Esophagus muscularis mucosa (tissue), 4 donors: ENCODE results near the gene LENG8. TPM values are rescaled to one million over a fixed set of nuclear protein-coding genes. Genes with fewer than 3 reads are reported as not detected.

Experiments
- DNase-seq: peaks from one replicate; pipeline ENCODE4 v3.0.0-alpha.2; 2017; ENCODE audit errors: extremely low spot score
- H3K27ac ChIP-seq, 4 donors: fragments of 200-600 bp; sonication (generic); replicated peaks in 1 of 4; 1 replicate in 3 of 4; 2 replicates in 1 of 4; pipeline ENCODE4 v1.5.1; 2016 to 2019; ENCODE audit warnings: mild to moderate bottlenecking in 1 of 4
- H3K27me3 ChIP-seq, 4 donors: fragments of 200-600 bp; sonication (generic); one replicate each; pipeline versions ENCODE4 v1.5.1 to v1.6.0; 2016 to 2019
- H3K36me3 ChIP-seq, 4 donors: fragments of 200-600 bp; sonication (generic); one replicate each; pipeline ENCODE4 v1.5.1; 2016 to 2019
- H3K4me1 ChIP-seq, 4 donors: fragments of 200-600 bp; sonication (generic); one replicate each; pipeline ENCODE4 v1.5.1; 2016 to 2019
- H3K4me3 ChIP-seq, 4 donors: fragments of 200-600 bp; sonication (generic); 1 replicate in 2 of 4; 2 replicates in 2 of 4; pipeline ENCODE4 v1.5.1; 2016 to 2019; ENCODE audit warnings: mild to moderate bottlenecking in 4 of 4, moderate library complexity in 1 of 4
- H3K9me3 ChIP-seq, 4 donors: fragments of 200-600 bp; sonication (generic); 1 replicate in 3 of 4; 2 replicates in 1 of 4; pipeline ENCODE4 v1.5.1; 2016 to 2019
- EP300 ChIP-seq: sonication (generic); formaldehyde crosslinking; IDR thresholded peaks from one replicate; pipeline ENCODE4 v1.6.1; 2017; ENCODE audit warnings: antibody characterized with exemption
- POLR2A ChIP-seq: fragments of 450-650 bp; IDR thresholded peaks from one replicate; pipeline ENCODE4 v1.6.1; 2017; ENCODE audit warnings: antibody characterized with exemption, moderate library complexity, mild to moderate bottlenecking, low read depth
- POLR2AphosphoS5 ChIP-seq, 2 donors: sonication (generic); formaldehyde crosslinking; IDR thresholded peaks; one replicate each; pipeline ENCODE4 v1.6.1; 2017; ENCODE audit warnings: antibody characterized with exemption in 2 of 2
- WGBS: methylation state at CpG from one replicate; pipeline ENCODE4 v1.1.5; 2018; 5-methylcytosine and 5-hydroxymethylcytosine counted together
- intact Hi-C: fragments of 100-400 bp; cut with DNase I; formaldehyde crosslinking; loops from one replicate; pipeline ENCODE4 v1.15.1; 2023
- total RNA-seq, 4 donors: library from RNA; depleted of rRNA; stranded (reverse); fragments of >200 nt; gene quantifications; one replicate each; pipeline versions ENCODE4 v1.1.0 to v1.2.1, GENCODE V29; 2016
- TF ChIP-seq, protein P1 (sequence below), 3 experiments: fragments of 200-600 bp in 2 of 3; fragments of 450-650 bp in 1 of 3; sonication (generic) in 2 of 3; IDR thresholded peaks; one replicate each; pipeline ENCODE4 v1.5.1; 2017 to 2019; ENCODE audit warnings: antibody characterized with exemption in 3 of 3, mild to moderate bottlenecking in 2 of 3, moderate library complexity in 1 of 3

The LENG8 gene
- total RNA-seq: 100 to 1,000 TPM in 1 of 4 donors, 10 to 100 TPM in 3; 42.9 to 115 (median 72.2) TPM

DNA sequence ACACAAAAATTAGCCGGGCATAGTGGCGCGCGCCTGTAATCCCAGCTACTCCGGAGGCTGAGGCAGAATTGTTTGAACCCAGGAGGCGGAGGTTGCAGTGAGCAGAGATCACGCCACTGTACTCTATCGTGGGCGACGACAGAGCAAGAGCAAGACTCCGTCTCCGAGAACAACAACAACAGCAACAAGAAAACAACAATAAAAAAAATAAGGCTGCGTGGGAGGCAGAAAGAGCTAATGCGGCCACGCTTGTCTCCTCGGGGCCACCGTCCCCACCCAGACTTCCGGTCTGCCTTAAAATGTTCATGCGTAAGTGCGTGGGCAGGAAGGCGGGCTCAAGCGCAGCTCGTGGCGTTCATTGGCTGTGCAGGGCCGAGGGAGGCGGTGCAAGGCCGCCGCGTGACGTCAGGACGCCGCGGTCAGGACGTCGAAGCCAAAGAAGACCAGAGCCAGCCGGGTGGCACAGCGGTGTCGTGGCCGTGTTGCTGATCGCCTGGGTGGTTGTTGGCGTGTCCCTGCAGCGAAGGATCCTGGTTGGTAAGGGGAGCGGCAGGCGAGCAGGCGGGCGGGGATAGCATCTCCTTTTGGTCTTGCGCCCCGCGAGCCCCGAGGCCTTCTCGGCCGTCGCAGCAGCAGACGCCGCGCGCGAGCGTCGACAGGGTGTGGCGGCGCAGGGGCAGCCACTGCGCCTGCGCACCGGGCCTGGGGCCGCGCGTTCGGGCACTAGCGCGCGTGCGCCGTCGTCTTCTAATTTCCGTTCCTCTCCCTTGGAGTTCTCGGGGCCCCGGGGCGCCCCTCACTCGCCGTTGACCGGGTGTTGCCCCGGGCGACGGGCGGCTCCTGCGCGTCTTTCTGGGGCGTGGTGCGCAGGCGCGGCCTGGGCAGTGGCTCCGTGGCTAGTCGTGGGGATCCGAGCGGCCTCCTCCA is at the start of gene LENG8:
Gene LENG8, plus strand, starts transcription at position 426 of the 927 bp plus-strand sequence. CDS start 2,146 bp downstream, outside the sequence.
- Histone ChIP-seq H3K27ac (peak within 1 kb of the TSS; percentile 93 to 99 (median 96)), H3K27me3 (no peaks in the 10 kb centered on the region), H3K36me3 (peaks cover 27 to 60% (median 49%) of the 10 kb centered on the region in 4 donors), H3K4me1 (peaks cover 36 to 70% (median 59%) of the 10 kb centered on the region in 4 donors), H3K9me3 (no peaks in the 10 kb centered on the region), H3K4me3 (peak within 1 kb of the TSS; percentile 84 to 96 (median 88))
- DNase-seq: peak; percentile 99
- intact Hi-C loops: no loop called here
- under 1% methylated on average over 36 of the region's 96 CpGs for WGBS
- no peak for TF ChIP-seq EP300
- peak; percentile 96 for TF ChIP-seq POLR2A
- peak; percentile 99 to 100 for TF ChIP-seq POLR2AphosphoS5 (IDR thresholded peaks at IDR 0.05)
- TF ChIP-seq, protein P1, sequence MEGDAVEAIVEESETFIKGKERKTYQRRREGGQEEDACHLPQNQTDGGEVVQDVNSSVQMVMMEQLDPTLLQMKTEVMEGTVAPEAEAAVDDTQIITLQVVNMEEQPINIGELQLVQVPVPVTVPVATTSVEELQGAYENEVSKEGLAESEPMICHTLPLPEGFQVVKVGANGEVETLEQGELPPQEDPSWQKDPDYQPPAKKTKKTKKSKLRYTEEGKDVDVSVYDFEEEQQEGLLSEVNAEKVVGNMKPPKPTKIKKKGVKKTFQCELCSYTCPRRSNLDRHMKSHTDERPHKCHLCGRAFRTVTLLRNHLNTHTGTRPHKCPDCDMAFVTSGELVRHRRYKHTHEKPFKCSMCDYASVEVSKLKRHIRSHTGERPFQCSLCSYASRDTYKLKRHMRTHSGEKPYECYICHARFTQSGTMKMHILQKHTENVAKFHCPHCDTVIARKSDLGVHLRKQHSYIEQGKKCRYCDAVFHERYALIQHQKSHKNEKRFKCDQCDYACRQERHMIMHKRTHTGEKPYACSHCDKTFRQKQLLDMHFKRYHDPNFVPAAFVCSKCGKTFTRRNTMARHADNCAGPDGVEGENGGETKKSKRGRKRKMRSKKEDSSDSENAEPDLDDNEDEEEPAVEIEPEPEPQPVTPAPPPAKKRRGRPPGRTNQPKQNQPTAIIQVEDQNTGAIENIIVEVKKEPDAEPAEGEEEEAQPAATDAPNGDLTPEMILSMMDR (IDR thresholded peaks at IDR 0.05): no peak

GRCh38 chr19:54400913-54401312 is 48.1 kb upstream of the LENG8 start:
- no peaks in the 10 kb centered on the region for H3K36me3 ChIP-seq
- H3K27ac ChIP-seq: no peak overlapping the region
- 74% methylated on average over 6 of the region's 6 CpGs for WGBS
- DNase-seq: no peak
- peaks cover 0 to 31% (median 0%) of the 10 kb centered on the region in 4 donors for H3K27me3 ChIP-seq
- no peaks in the 10 kb centered on the region for H3K9me3 ChIP-seq
- intact Hi-C loops: no loop called here
- TF ChIP-seq POLR2A: no peak
- TF ChIP-seq, protein P1 (IDR thresholded peaks at IDR 0.05): no peak
- TF ChIP-seq POLR2AphosphoS5 (IDR thresholded peaks at IDR 0.05): no peak
- TF ChIP-seq EP300: no peak
- H3K4me3 ChIP-seq: no peak overlapping the region
- no peaks in the 10 kb centered on the region for H3K4me1 ChIP-seq

DNA sequence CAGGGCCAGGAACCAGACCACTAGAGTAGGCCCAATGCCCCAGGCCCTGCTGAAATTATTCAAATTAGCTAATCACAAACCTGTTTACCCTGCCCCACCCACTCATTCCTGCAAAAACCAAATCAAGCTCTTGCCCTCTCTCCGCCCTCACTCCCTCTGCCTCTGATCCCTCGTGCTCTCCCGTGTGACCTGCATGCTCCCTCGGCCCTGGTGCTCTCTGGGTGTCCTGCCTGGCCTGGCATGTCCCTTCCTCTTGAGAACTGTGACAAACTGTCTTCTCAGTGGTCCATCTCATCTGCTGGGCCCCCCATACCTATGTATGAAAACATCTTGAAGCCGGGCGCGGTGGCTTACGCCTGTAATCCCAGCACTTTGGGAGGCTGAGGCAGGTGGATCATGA is 45.9 kb upstream of the LENG8 start:
- H3K27me3 ChIP-seq: peaks cover 0 to 24% (median 0%) of the 10 kb centered on the region in 4 donors
- no peaks in the 10 kb centered on the region for H3K36me3 ChIP-seq
- no peak overlapping the region for H3K4me3 ChIP-seq
- no peak overlapping the region for H3K27ac ChIP-seq
- H3K4me1 ChIP-seq: no peaks in the 10 kb centered on the region
- no peak for DNase-seq
- H3K9me3 ChIP-seq: no peaks in the 10 kb centered on the region
- 87% methylated on average over 8 of the region's 8 CpGs for WGBS
- TF ChIP-seq, protein P1 (IDR thresholded peaks at IDR 0.05): no peak
- TF ChIP-seq POLR2AphosphoS5 (IDR thresholded peaks at IDR 0.05) (no peak), POLR2A (no peak), EP300 (no peak)
- intact Hi-C loops: no loop called here

- Histone ChIP-seq H3K4me1 (no peaks in the 10 kb centered on the region), H3K27me3 (peaks cover 0 to 22% (median 0%) of the 10 kb centered on the region in 4 donors), H3K27ac (no peak overlapping the region), H3K4me3 (no peak overlapping the region), H3K9me3 (no peaks in the 10 kb centered on the region), H3K36me3 (no peaks in the 10 kb centered on the region)
- no peak for DNase-seq
- TF ChIP-seq EP300 (no peak), POLR2AphosphoS5 (IDR thresholded peaks at IDR 0.05) (no peak), POLR2A (no peak)
- TF ChIP-seq, protein P1 (IDR thresholded peaks at IDR 0.05): no peak
- intact Hi-C loops: no loop called here
Observed at GRCh38 chr19:54405628-54406027, 43.4 kb upstream of the LENG8 start.
